Measurements from ENCODE around the gene CAMK2N1. TPM values are rescaled to one million over a fixed set of nuclear protein-coding genes. Genes with fewer than 3 reads are reported as not detected.

The CAMK2N1 gene
- total and polyA plus RNA-seq, 2 of the 13 experiments (the other 11 are each of a cell fraction or from before 2014, with no cell fraction given) = 38.0 to 38.6 TPM

DNA sequence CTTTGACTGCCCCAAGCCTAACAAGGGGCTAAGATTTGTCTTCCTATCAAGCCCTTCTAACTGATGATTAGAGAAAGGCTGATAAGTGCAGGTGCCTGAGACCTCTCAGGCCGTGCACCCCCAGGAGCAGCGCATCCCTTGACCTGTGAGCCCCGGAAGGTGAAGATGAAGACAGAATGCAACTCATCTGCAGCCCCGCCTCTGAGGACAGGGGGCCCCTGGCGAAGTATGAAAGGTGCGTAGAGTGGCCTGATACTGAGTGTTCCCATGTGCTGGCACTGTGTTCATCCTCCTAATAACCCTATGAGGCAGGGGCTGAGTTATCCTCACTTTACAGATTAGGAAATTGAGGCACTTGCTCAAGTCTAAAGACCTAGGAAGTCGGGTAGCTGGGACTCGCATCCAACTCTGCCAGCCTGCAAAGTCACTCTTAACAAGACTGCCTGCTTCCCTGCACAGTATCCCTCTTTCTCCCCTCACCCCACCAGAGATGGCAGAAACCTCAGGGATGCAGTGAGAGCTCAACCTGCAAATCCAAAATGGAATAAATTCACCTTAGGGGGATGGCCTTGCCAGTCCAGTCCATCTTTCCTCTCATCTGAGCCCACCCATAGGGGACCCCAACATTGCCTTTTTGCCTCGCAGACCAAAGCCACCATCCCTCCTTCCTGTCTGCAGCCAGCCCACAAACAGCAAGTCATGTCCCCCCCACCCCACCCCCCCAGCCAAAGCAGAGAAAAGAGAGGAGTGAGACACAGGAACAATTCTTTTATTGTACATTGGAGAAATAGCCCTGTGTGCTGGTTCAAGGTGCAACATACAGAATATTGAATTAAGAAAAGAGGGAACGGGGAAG, 4.1 kb downstream of the CAMK2N1 start (continued):
- TF ChIP-seq, protein P1, sequence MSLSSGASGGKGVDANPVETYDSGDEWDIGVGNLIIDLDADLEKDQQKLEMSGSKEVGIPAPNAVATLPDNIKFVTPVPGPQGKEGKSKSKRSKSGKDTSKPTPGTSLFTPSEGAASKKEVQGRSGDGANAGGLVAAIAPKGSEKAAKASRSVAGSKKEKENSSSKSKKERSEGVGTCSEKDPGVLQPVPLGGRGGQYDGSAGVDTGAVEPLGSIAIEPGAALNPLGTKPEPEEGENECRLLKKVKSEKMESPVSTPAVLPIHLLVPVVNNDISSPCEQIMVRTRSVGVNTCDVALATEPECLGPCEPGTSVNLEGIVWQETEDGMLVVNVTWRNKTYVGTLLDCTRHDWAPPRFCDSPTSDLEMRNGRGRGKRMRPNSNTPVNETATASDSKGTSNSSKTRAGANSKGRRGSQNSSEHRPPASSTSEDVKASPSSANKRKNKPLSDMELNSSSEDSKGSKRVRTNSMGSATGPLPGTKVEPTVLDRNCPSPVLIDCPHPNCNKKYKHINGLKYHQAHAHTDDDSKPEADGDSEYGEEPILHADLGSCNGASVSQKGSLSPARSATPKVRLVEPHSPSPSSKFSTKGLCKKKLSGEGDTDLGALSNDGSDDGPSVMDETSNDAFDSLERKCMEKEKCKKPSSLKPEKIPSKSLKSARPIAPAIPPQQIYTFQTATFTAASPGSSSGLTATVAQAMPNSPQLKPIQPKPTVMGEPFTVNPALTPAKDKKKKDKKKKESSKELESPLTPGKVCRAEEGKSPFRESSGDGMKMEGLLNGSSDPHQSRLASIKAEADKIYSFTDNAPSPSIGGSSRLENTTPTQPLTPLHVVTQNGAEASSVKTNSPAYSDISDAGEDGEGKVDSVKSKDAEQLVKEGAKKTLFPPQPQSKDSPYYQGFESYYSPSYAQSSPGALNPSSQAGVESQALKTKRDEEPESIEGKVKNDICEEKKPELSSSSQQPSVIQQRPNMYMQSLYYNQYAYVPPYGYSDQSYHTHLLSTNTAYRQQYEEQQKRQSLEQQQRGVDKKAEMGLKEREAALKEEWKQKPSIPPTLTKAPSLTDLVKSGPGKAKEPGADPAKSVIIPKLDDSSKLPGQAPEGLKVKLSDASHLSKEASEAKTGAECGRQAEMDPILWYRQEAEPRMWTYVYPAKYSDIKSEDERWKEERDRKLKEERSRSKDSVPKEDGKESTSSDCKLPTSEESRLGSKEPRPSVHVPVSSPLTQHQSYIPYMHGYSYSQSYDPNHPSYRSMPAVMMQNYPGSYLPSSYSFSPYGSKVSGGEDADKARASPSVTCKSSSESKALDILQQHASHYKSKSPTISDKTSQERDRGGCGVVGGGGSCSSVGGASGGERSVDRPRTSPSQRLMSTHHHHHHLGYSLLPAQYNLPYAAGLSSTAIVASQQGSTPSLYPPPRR (CRISPR knock-in tag; IDR thresholded peaks at IDR 0.05; ENCODE audit: borderline replicate concordance) = no peak
- TF ChIP-seq, protein P2, sequence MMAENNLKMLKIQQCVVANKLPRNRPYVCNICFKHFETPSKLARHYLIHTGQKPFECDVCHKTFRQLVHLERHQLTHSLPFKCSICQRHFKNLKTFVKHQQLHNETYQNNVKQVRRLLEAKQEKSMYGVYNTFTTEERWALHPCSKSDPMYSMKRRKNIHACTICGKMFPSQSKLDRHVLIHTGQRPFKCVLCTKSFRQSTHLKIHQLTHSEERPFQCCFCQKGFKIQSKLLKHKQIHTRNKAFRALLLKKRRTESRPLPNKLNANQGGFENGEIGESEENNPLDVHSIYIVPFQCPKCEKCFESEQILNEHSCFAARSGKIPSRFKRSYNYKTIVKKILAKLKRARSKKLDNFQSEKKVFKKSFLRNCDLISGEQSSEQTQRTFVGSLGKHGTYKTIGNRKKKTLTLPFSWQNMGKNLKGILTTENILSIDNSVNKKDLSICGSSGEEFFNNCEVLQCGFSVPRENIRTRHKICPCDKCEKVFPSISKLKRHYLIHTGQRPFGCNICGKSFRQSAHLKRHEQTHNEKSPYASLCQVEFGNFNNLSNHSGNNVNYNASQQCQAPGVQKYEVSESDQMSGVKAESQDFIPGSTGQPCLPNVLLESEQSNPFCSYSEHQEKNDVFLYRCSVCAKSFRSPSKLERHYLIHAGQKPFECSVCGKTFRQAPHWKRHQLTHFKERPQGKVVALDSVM (CRISPR knock-in tag; IDR thresholded peaks at IDR 0.05) = no peak
- TF ChIP-seq MATR3 (CRISPR knock-in tag; IDR thresholded peaks at IDR 0.05) (no peak), HOXA5 (CRISPR knock-in tag; IDR thresholded peaks at IDR 0.05) (0 out of 2 replicates have a peak, but pooled peaks have one; percentile 18), NCOR1 (IDR thresholded peaks at IDR 0.05; ENCODE audit: borderline replicate concordance, low read length) (0 out of 2 replicates have a peak, but pooled peaks have one; percentile 10), ZSCAN20 (CRISPR knock-in tag; IDR thresholded peaks at IDR 0.05; ENCODE audit: borderline replicate concordance) (0 out of 2 replicates have a peak, but pooled peaks have one; percentile 42), CHD2 (IDR thresholded peaks at IDR 0.05; ENCODE audit: low read depth, low read length) (0 out of 2 replicates have a peak, but pooled peaks have one; percentile 19), ZNF235 (CRISPR knock-in tag; IDR thresholded peaks at IDR 0.05; ENCODE audit: borderline replicate concordance) (no peak), ZFY (CRISPR knock-in tag; IDR thresholded peaks at IDR 0.05) (no peak), TARDBP (CRISPR knock-in tag; IDR thresholded peaks at IDR 0.05) (0 out of 2 replicates have a peak, but pooled peaks have one; percentile 28), FLYWCH1 (CRISPR knock-in tag; IDR thresholded peaks at IDR 0.05) (no peak), ZNF292 (CRISPR knock-in tag; IDR thresholded peaks at IDR 0.05; ENCODE audit: borderline replicate concordance, low read depth) (no peak), MBNL3 (CRISPR knock-in tag; conservative IDR thresholded peaks at IDR 0.05) (no peak)
